LNCaP clone FGC (cell line): ENCODE results near the gene PTCH2.
A peak's percentile ranks its signal among the peaks of the same experiment; 100 is the strongest.
"Not testable (repeated sequence)": the region's sequence is repeated elsewhere in the genome, so short reads cannot be mapped to it uniquely, and the experiment has no call there.

ENCODE experiments used
- DNase-seq: peaks from one replicate; pipeline ENCODE4 v3.0.0-alpha.2; 2011; ENCODE audit warnings: low read depth
- H3K4me3 ChIP-seq: 2 replicates; pipeline ENCODE4 v1.5.1; 2011; ENCODE audit warnings: mild to moderate bottlenecking, low read depth, low read length, control low read depth
- CTCF ChIP-seq: IDR thresholded peaks from 2 replicates; pipeline ENCODE4 v1.5.1; 2012; ENCODE audit warnings: mild to moderate bottlenecking; ENCODE audit not compliant: control insufficient read depth, insufficient read depth; ENCODE audit errors: extremely low read depth

Gene PTCH2

GRCh38 chr1:44798481-44799365 lies 44.3 kb downstream of the PTCH2 start:
- H3K4me3 ChIP-seq, result no peak overlapping the region
- DNase-seq, result peak; percentile 65
- TF ChIP-seq CTCF, result no peak

- not testable (repeated sequence) for H3K4me3 ChIP-seq, DNase-seq
Measured at GRCh38 chr1:44797886-44798285, 45.2 kb downstream of the PTCH2 start.

DNA sequence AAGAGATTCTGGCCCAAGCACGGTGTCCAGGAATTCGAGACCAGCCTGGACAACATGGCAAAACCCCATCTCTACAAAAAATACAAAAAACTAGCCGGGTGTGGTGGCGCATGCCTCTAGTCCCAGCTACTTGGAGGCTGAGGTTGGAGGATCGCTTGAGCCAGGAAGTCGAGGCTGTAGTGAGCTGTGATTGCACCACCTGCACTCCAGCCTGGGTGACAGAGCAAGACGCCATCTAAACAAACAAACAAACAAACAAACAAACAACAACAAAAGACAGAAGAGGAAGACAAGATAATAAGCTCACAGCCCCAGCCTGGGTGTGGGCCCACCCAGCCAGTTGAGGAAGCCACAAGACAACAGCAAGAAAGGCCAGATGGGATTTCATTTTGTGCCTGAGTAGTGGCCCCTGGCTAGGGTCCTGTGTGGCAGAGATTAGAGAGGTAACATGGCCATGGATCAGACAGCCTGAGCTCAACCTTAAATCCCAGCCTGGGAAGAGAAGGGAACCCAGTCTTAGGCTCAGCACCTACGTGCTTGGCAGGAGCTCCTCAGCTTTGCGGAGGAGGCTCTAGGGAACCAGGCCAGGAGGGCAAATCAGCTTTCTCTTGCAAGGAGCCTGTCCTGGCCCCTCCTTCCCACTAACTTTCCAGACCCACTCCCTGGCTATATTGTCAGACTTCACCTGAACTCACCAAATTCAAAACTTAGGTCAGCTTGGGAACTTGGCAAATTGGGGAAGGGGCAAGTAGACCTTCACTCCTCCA lies 50.1 kb downstream of the PTCH2 start:
- no peak for DNase-seq
- no peak overlapping the region for H3K4me3 ChIP-seq
- TF ChIP-seq CTCF, result no peak

DNA sequence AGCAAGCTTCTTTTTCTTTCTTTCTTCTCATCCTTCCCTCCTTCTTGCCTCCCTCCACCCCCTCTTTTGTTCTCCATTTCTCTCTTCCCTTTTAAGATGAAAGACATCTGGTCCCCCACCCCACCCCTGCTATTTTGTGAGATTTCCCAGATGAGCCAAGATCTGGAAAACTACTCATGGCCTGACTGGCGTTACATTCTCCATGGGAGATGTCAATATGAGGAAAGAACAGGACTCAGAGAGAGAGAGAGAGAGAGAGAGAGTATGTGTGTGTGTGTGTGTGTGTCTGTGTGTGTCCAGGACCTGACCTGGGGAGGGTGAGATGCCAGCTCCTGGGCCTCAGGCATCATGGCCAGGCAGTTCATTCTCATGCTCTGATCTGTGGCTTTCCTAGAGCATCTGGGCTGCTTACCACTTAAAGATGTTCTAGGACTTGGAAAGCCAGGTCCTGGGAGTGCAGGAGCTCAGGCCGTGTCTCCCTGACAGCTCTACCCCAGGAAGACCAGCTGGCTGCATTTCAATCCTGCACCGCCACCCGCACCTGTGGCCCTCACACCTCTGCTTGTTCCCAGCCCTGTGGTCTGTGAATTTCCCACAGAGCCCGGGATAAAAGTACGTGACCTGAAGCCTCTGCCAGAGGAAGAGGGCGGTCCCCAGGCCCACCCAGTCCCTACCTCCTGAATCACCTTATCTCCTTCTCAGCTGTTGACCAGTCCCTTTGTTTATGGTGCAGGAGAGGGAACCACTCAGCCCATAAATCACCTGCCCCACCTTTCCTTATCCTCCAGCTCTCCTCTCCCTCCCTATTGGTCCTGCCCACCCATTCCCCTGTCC lies 51.9 kb downstream of the PTCH2 start:
- no peak for TF ChIP-seq CTCF
- no peak for DNase-seq
- H3K4me3 ChIP-seq, result no peak overlapping the region

DNA sequence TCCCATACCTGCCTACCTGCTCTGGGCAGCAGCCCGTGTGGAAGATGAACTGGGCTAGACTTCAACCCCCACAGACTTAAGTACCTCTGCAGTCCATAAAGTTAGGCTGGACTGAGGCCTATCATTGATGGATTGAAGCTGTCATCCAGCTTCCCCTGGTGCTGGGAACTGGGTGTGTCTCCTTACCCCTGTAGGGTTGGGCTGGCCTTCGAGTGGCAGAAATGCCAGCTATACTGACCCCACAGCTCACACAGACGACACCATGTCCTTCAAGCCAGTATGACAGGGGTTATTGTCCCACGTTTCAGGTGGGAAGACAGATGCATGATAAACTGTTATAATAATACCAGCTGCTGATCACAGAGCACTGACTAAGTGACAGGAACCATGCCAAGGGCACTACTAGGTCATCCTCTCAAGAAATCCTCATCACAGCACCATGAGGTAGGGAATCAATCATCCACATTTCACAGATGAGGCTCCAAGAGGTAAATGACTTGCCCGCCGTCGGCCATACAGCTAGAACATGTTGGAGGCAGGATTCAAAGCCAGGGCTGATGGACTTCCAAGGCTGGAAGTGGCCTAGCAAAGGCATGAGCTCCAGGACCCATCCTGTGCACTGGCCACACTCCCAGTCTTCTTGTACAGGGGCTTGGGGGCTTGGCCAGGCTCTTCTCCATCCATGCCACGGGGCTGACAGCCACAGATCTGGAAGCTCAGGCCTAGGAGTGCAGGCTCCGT lies 54.8 kb downstream of the PTCH2 start, which contains the start of gene BEST4:
TSS of gene BEST4 (minus strand) at position 51 of the 741 bp plus-strand sequence. CDS start 465 bp downstream, outside the sequence.
- TF ChIP-seq CTCF, result no peak
- no peak within 1 kb of the TSS for H3K4me3 ChIP-seq
- DNase-seq, result no peak

GRCh38 chr1:44787506-44787905 lies 55.5 kb downstream of the PTCH2 start:
- no peak for TF ChIP-seq CTCF
- DNase-seq, result no peak
- no peak overlapping the region for H3K4me3 ChIP-seq
